ENCODE results near the gene PIF1. TPM values are rescaled to one million over a fixed set of nuclear protein-coding genes. Genes with fewer than 3 reads are reported as not detected.

PIF1 gene
- total RNA-seq, 1 donor from 2014 or later = 0.76 TPM

DNA sequence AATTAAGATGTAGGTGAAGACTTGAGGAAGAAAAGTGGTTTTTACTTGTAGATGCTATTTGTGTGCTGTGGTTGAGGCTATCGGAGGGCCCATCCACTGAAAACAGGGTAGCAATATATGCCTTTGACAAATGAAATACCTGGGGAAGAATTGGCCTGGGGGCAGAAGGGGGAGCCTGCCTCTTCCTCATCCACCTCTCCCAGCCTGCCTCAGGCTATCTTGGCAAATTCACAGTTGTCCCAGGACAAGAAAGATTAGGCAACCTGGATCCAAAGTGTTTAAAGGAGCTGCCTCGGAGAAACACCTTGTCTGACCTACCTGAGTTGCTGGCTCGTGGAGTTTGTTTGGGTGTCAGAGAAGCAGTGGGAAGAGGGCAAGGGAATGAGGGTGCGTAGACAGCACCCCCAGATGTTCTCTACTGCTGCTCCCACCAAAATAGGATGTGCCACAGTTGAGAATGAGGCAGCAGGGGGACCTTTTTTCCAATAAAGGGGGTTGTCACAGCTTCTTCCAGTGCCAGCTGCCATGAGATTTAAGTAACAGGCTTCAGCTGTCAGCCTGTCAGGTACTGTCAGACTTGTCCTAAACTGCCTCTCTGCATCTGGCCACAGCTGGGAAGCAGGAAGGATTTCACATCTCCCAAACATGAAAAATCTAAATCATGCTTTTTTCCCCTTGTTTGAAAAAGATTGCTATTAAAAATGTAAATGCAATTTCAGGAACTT, 25.5 kb upstream of the PIF1 start:
- intact Hi-C loops (cut with DNase I) = no loop called here
- DNase-seq (ENCODE audit: low spot score) = no peak
- no peak for ATAC-seq

DNA sequence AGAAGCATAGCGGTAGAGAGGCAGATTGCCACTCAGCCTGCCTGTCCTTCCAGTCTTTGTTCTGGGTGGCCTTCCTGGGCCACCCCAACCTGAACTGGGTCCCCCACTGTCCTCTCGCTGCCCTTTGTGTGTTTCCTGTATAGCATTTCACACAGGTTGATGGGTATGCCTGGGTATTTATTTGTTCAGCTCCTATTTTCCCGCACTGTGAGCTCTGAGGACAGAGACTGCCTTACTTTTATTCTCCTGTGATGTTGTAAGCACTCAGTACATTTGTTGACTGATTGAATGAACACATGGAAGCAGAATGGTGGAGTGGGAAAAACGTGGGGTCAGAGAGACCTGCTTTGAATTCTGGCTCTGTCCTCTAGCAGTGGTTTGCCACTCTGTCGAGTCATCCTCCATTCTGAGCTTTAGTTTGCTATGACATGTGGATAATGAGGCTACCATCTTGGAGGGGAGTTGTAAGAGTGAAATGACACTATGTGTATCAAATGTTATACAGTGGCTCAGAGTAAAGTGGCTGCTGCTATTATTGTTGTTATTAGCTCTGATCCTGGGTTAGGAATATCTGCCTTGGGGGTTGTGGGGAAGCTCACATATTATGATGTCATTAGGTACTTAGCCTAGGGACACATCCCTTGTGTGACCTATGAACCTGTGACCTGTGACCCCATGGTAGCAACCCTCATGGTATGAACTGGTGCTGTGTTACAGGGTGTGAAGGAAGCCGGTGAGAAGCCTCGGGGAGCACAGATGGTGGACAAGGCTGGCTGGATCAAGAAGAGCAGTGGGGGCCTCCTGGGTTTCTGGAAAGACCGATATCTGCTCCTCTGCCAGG, 22.6 kb upstream of the PIF1 start:
- ATAC-seq (no peak), DNase-seq (ENCODE audit: low spot score) (no peak)
- intact Hi-C loops (cut with DNase I) = no loop called here

GRCh38 chr15:64847448-64847847, 22.0 kb upstream of the PIF1 start:
- no peak for ATAC-seq

GRCh38 chr15:64847016-64847415, 21.6 kb upstream of the PIF1 start:
- DNase-seq (ENCODE audit: low spot score) (no peak), ATAC-seq (no peak)
- intact Hi-C loops (cut with DNase I) = no loop called here

More at GRCh38 chr15:64847448-64847847, 22.0 kb upstream of the PIF1 start:
- no peak for DNase-seq (ENCODE audit: low spot score)
- intact Hi-C loops (cut with DNase I) = no loop called here

GRCh38 chr15:64845831-64846595, 20.6 kb upstream of the PIF1 start:
- no peak for ATAC-seq
- intact Hi-C loops (cut with DNase I) = no loop called here
- no peak for DNase-seq (ENCODE audit: low spot score)

- peak; percentile 40 for ATAC-seq
- intact Hi-C loops (cut with DNase I) = no loop called here
- no peak for DNase-seq (ENCODE audit: low spot score)
Measured at GRCh38 chr15:64845183-64845611, 19.8 kb upstream of the PIF1 start.

DNA sequence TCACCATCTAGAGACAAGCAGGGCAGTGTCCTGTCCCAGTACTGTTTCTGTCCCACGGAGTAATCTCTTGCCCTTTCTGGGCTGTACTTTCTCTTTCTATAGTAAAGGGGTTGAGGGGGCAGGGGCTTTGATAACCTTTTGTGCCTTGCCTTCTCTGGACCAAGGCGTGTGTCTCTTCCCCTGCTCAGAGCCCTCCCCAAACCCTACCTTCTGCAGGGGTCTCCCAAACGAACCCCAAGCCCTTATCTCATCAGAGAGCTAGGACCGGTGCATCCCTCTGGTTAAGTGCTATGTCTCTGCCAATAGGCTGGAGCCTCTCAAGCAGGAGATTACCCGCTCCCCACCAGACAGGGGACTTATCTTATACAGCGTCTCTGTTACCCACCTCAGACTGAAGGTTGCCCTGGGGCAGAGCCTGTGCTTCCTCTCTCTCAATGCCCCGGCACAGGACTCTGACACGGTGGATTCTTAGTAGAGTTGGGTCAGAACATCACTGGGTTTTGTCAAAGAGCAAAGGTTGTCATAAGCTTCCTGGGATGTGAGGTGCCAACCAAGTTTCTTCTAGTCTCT, 19.2 kb upstream of the PIF1 start:
- intact Hi-C loops (cut with DNase I) = no loop called here
- DNase-seq (ENCODE audit: low spot score) (no peak), ATAC-seq (no peak)

DNA sequence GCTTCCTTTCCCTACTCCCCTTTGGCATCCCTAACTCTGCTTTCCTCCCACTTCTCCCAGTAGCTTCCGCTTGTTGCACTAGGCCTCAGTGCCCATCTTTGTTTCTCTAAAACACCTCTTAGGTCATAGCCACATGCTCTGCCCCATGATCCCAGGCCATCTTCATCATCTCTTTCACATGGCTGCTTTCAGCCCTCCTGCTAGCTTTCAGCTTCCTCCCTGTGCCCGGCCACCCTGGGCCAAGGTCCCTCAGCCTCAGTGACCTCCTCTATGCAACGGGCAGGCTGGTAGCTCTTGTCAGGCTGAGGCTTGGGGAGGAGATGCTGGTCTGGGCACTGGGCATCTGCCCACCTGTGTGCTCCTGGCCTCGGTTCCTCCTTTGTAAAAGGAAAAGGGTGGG, 18.5 kb upstream of the PIF1 start:
- intact Hi-C loops (cut with DNase I) = no loop called here
- DNase-seq (ENCODE audit: low spot score) (no peak), ATAC-seq (no peak)

DNA sequence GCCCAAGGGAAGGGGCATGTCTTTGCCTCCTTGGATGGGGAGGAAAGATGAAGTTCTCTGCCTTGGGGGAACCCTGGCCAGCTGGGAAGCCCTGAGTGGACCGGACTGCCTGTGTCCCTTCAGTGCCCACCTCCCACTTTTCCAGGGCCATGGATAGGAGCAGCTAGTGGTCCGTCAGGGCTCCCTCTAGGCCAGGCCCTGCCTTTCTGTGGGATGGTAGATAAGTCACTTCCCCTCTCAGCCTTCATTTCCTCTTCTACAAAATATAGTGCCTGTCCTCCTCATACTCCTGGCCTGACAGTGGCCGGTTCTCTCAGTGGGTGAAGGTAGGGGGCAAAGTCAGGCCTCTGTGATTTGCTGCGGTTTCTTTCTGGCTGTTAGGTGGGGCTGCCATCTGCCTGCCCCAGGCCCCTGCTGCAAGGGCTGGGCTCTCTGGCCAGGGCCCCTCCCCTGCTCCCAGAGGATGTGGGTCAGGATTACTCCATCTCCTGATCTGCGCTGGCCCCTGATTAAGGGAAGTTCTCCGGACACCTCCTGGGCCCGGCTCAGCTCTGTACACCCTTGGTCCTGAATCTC, 17.6 kb upstream of the PIF1 start:
- ATAC-seq (peak; percentile 68), DNase-seq (ENCODE audit: low spot score) (peak; percentile 82)
- intact Hi-C loops (cut with DNase I) = no loop called here

- ATAC-seq = peak; percentile 16
Measured at GRCh38 chr15:64842096-64842939, 16.9 kb upstream of the PIF1 start.

DNA sequence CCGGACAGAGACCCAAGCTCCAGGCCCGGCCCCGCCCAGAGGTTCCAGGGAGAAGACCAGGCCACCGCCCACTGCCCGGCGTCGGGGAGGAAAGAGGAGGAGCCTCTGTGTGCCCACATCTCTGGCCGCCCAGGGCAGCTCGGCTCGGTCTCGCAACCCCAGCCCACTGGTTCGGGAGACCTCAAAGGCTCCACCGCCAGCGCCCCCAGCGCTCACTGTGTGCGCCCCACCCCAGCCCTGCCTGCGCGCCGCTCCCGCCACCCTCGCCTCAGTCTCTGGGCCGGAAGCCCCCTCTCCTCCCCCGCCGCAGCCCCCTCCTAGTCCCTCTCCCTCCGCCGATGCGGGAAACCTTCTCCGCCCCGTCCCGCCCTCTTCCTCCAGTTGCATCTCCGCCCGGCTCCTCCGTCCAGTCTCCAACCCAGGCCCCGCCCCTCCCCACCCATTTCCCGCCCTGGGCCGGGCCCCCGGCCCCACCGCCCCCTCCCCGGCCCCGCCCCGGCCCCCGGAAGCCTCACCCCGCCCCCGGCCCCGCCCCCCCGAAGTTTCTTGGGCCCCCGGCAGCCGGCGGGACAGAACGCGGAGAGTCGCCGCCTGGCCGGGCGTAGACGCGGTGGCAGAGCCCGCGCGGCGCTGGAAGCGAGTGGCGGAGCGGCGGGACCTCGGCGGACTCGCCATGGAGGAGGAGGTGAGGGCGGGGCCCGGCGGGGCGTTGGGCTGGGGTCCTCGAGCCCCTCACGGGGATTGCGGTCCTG, 16.1 kb upstream of the PIF1 start, which contains the start of gene PLEKHO2:
TSS of gene PLEKHO2 (plus strand) at position 572 of the 752 bp plus-strand sequence. CDS start at position 674, 102 bp downstream.
- peak; percentile 87 for ATAC-seq
- intact Hi-C loops (cut with DNase I) = no loop called here
- DNase-seq (ENCODE audit: low spot score) = peak; percentile 98

More at GRCh38 chr15:64842096-64842939, 16.9 kb upstream of the PIF1 start:
- intact Hi-C loops (cut with DNase I) = no loop called here
- no peak for DNase-seq (ENCODE audit: low spot score)

DNA sequence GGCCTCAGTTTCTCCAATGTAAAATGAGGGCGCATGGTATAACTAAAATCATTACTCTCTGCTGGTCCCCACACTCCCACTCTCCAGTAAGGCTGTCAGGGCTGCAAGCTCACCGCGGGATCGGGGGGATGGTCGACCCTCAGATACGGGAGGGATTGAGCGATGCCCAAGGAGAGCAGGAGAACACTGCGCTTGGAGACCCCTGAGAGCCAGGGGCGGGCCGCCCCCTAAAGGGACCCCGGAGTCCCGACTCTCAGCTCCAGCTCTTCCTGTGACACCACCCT, 15.6 kb upstream of the PIF1 start:
- DNase-seq (ENCODE audit: low spot score) = no peak
- intact Hi-C loops (cut with DNase I) = no loop called here
- ATAC-seq = no peak

DNA sequence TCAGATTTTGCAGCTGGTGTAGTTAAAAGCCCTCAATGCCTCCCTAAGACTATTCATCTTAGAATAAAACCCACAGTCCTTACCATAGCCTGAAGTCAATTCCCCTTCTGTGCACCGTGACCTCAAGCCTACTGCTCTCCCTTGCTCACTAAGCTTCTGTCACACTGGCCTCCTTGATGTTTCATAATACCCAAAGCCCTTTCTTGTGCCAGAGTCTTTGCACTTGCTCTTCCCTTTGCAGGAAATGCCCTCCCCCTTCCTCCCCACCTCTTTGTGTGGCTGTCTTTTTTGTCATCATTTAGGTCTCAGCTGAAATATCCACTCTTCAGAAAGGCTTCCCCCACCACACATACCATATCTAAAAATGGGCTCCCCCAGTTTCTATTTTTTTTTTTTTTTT, 12.1 kb upstream of the PIF1 start:
- intact Hi-C loops (cut with DNase I) = no loop called here
- DNase-seq (ENCODE audit: low spot score) = no peak
- no peak for ATAC-seq

DNA sequence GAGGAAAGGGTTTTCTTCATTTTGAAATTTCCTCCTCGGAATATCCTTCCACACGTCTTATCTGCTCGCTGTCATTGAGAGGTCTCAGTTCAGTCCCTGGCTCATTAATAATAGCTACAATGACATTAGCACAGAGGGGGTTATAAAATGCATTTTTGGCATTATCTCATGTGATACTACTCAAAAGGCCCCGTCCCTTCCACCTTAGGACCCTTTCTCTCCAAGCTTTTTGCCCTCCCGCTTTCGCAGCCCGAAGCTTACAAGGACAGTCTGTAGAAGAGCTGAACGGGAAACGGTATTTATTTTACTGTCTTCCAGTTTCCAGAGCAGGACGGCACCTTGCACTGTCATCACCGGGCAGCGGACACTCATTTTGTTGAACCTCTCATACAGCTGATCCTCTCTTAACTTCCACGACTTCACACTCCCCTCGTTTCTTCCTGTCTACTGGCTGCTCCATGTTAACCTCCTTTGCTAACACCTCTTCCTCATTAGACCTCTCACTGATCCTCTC, 10.6 kb upstream of the PIF1 start:
- intact Hi-C loops (cut with DNase I) = no loop called here
- no peak for DNase-seq (ENCODE audit: low spot score)

DNA sequence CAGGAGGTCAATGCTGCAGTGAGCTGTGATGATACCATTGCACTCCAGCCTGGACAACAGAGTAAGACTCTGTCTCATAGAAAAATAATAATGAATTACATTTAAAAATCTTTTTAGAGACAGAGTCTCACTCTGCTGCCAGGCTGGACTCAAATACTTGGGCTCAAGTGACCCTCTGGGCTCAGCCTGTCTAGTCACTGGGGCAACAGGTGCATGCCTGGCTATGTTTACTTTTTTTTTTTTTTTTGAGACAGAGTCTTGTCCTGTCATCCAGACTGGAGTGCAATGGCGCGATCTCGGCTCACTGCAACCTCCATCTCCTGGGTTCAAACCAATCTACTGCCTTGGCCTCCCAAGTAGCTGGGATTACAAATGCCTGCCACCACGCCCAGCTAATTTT, 8.2 kb upstream of the PIF1 start:
- no peak for ATAC-seq
- DNase-seq (ENCODE audit: low spot score) = no peak
- intact Hi-C loops (cut with DNase I) = no loop called here

More for the DNA sequence above, 10.6 kb upstream of the PIF1 start:
- ATAC-seq = peak; percentile 23

- DNase-seq (ENCODE audit: low spot score) (no peak), ATAC-seq (no peak)
- intact Hi-C loops (cut with DNase I) = no loop called here
Measured at GRCh38 chr15:64828985-64829384, 3.5 kb upstream of the PIF1 start.

- DNase-seq (ENCODE audit: low spot score) (no peak), ATAC-seq (peak; percentile 7)
- intact Hi-C loops (cut with DNase I) = no loop called here
Measured at GRCh38 chr15:64824929-64825430, 467 bp downstream of the PIF1 start.

All from sciatic nerve (tissue), 2 donors.